HG03064 (cell line): ENCODE data around the gene DLG4.
"Not testable (repeated sequence)": the region's sequence is repeated elsewhere in the genome, so short reads cannot be mapped to it uniquely, and the experiment has no call there.

Experiments used
- ATAC-seq: cut with Tn5 transposase; IDR thresholded peaks from one replicate; pipeline ENCODE4 v1.9.1; 2021; ENCODE audit warnings: low read depth; ENCODE audit not compliant: unreplicated experiment

DLG4 gene

DNA sequence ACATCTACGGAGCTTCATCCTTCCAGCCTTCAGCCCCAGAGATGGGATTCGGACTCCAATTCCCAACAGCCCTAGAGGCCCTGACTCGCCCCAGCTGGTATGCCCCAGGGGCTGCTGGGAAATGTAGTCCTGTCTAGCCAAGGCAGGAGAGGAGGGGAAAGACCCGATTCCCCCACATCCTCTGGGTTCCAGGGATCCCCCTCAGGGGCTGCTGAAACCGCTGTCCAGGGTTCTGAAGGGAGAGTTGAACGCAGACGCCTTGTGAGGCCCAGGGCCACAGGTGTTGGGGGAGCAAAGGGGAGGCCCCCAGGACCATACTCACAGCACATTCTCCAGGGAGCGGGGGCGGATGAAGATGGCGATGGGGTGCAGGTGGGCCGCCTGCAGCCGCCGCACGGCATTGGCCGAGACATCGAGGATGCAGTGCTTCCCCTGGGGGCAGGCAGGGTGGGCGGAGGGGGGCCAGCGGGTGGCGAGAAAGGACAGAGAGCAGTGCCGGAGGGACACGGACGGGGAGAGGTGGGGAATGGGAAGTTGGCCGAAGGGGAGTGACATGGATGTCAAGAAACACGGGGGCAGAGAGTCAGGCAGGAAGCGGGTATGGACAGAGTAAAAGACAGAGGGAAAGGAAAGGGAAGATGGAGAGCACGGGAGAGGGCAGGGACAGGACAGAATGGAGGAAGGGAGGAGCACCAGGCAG lies 27.9 kb downstream of the DLG4 start:
- no peak for ATAC-seq

GRCh38 chr17:7191069-7191468 lies 28.6 kb downstream of the DLG4 start:
- ATAC-seq: no peak

DNA sequence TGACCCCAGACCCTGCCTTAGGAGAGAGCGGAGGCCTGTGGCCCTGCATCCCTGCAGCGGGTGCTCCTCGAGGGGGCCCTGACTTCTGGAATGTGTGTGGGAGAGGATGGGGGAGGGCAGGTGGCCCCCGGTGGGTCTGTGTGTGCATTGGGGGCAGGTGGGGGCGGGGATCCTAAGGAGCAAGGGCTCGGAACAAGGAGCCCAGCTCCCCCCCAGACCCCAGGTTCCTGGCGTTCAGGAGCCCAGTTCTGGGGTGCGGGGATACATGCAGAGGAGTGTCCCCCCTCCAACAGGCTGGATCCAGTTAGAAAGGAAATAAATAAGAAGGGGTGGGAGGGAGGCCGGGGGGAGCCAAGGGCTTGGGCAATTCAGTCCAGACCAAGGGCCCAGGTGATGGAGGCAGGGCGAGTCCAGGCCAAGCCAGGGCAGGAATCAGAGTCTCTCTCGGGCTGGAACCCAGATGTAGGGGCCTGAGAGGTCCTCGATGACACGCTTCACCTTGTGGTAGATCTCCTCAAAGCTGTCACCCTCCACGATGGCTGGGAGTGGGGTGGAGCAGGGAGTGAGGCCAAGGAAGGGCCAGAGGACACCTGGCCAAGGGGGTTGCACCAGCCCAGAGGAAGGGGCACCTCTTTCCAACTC lies 29.2 kb downstream of the DLG4 start:
- ATAC-seq: no peak

DNA sequence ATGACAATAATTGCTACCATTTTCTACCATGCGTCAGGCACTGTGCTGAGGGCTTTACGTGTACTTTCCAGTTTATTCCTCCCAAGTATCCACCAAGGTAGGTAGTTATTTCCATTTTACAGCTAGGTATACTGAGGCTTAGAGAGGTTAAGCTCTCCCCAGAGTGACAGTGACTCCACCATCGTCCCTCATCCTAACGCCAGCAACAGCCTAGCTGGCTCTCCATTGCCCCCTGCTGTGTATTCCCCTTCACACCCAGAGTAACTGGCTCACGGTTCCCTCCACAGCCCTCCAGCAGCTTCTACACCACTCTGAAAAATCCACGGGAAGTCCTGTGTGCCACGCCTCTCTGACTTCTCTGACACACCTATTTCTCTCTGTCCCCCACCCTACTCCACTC lies 33.4 kb downstream of the DLG4 start:
- no peak for ATAC-seq

GRCh38 chr17:7184647-7185046 lies 35.0 kb downstream of the DLG4 start:
- ATAC-seq: no peak

DNA sequence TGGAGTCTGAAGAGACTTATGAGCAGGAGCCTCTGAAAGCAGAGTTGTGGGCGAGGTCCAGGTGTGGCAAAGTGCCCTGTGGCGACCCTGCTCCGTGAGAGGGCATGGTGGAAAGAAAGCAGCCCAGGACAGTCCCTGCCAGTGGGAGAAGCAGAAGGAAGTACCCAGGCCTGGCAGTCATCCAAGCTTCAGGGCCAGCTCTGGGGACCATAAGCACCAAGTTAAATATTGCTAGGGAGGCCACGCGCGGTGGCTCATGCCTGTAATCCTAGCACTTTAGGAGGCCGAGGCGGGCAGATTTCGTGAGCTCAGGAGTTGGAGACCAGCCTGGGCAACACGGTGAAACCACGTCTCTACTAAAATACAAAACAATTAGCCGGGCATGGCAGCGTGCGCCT lies 35.5 kb downstream of the DLG4 start:
- no peak for ATAC-seq

DNA sequence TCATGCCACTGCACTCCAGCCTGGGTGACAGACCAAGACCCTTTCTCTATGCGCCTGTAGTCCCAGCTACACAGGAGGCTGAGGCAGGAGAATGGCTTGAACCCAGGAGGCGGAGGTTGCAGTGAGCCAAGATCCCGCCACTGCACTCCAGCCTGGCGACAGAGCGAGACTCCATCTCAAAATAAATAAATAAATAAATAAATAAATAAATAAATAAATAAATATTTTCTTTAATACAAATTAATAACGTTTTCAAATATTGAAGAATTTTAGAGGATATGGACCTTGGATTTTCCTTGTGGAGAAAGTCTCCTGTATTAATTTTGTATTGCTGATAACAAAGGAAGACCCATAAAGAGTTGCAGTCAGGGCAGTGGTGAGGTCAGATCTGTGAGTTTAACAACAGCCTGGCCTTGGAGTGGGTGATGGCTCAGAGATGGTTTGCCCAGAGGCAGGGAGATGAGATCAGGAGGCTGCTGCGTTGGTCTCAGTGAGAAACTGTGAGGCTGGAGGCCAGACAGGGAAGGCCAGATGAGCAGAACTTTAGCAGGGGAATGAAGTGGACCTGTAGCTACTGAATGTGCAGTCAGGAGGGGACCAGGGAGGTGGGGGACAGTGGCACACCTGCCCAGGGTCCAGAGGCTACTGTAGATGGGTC lies 36.1 kb downstream of the DLG4 start:
- ATAC-seq: no peak

GRCh38 chr17:7182101-7182500 lies 37.5 kb downstream of the DLG4 start:
- not testable (repeated sequence) for ATAC-seq

DNA sequence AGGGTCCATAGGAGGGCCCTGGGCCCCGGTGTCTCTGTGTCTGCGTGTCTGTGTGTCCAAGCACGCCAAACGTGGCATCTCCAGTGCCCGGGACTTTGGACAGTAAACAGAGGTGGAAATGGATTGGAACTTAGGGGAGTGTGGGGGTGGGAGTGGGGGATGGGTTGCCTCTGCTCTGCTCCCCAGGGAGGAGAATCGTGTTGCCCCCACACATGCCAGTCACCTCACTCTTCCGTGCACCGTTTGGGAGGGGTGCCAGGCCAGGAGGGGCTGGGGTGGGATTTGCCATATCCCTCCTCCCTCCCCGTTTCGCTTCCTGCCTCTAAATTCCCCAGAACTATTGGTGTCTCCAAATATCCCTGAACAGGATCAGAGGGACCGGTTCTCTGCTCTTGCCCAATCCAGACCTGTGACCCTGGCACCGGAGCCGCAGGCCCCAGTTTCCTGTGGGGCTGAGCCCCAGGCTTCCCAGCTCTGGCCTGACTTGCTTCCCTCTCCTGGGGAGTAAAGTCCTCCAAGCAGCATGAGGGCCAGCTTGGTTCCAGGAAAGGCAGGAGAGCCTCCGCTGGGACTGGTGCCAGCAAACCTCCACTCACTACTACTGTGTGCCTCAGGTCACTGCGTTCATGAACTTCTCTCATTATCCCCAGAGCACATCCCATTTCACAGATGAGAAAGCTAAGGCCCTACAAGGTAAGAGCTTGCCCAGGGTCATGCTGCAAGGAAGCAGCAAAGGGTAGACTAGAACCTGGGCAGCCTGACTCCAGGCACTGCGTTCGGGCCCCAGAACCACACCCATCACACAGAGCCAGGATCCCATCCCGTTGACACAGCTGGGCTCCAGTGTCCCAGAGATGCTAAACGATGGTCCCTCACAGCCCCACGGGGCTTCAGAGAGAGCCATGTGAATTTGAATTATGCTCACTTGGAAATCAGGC lies 40.0 kb downstream of the DLG4 start, which contains the start of gene ASGR1:
TSS of gene ASGR1 (minus strand) at position 54 of the 938 bp plus-strand sequence. CDS start 807 bp downstream, outside the sequence.
- ATAC-seq: no peak

GRCh38 chr17:7178973-7179316 lies 40.7 kb downstream of the DLG4 start:
- ATAC-seq: no peak

- no peak for ATAC-seq
These were observed 41.6 kb downstream of the DLG4 start for GRCh38 chr17:7177954-7178477.

DNA sequence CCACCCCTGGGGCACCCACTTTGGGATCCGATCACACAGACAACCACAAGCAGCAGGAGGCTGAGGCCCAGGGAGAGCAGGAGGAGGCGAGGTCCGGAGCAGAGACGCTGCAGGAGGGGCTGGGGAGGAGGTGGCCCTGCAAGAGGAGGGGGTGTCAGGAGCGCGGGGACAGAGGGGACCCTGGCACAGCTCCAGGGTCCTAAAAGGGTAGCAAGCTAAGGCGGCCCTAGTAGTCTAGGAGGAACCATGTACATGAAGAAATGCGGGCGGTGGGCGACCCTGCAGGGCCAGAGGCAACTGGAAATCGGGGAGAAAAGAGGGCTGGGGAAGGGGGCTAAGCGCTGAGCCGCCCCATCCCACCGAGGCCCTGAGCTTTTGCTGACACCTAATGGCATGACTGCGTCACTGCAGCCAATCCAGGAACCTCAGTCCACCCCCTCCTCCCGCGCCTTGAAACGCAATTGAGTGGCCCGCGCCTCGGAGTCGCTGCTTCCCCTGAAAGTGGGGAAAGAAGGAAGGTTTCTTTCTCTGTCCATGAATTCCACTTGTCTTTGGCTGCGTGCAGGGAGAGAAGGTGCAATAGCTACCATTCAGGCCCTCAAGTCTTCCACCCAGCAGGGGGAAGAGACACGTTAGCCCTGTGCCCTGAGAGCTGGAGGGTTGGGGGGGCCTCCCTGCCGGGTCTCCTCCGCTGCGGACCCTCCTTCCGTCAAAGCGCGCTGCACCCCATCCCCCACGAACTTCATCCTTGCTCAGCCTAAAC lies 42.3 kb downstream of the DLG4 start:
- ATAC-seq: no peak

DNA sequence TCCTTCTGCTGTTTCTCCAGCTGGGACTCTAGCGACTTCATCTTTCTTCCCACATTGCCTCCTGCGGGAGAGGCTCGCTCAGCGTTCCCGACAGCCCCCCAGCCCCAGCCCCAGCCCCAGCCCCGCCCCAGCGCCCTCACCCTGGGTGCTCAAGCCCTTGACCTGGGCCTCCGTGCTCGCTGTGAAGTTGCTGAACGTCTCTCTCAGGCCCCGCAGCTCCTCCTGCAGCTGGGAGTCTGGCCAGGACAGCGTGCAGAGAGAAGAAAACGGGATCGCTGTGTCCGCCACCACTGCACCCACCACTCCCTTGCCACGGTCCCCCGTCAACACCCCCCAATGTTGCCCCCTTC lies 42.8 kb downstream of the DLG4 start:
- ATAC-seq: no peak

DNA sequence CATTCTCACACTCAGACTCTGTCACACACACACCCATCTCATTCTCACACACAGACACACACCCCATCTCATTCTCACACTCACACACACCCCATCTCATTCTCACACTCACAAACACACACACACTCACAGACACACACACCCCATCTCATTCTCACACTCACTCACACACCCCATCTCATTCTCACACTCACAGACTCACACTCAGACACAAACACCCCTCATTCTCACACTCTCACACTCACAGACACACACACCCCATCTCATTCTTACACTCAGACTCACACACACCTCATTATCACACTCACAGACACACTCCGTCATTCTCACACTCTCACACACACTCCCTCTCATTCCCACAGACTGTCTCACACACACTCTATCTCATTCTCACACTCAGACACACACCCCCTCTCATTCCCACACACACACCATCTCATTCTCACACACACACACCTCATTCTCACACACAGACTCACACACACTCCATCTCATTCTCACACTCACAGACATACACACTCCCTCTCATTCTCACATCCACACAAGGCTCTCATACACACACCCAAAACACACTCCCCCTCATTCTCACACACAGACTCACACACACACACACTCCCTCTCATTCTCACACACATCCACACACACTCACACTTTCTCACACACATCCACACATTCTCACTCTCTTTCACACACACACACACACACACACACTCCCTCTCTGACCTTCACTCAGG lies 43.4 kb downstream of the DLG4 start:
- no peak for ATAC-seq

GRCh38 chr17:7175330-7175733 lies 44.3 kb downstream of the DLG4 start:
- ATAC-seq: no peak

GRCh38 chr17:7174603-7175326 lies 44.9 kb downstream of the DLG4 start:
- no peak for ATAC-seq

DNA sequence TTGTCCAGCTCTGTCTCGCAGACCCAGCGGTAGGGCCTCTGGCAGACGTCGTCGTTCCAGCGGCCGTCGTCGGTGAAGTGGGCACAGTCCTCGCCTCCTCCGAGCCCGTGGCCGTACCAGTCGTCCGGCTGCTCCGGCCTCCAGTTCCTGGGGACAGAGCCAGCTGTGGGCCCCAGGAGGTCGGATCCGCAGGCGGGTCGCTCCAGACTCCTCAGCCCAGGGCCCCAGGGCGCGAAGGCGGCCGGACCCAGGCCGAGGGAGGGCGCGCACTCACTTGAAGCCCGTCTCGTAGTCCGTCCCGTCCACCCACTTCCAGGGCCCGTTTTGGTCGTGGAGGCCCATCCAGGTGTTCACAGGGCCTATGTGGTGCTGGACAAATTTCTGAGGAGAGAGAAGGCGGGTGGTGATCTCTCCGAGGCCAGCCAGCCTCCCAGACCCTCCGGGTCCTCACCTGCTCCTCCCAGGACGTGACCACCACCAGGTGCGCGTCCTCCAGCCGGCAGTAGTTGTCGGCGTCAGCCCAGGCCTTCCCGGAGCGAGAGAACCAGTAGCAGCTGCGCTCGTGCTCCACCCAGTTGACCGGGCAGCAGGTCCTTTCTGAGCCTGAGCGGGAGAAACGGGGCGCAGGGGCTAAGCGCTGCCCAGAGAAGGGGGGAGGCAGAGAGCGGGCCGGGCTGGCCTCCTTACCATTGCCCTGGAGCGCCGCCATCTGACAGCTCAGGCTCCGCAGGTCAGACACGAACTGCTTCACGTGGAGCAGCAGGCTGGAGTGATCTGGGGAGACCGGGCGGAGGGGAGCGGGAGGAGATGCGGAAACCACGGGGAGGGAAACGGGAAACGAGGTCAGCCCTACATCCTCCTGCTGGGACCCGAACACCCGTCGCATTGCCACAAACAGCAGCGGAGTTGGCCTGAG lies 45.7 kb downstream of the DLG4 start:
- ATAC-seq: no peak
